Spinal cord (tissue), 10 donors: Measurements from ENCODE around the gene LHFPL3. TPM values are rescaled to one million over a fixed set of nuclear protein-coding genes. Genes with fewer than 3 reads are reported as not detected.
A peak's percentile ranks its signal among the peaks of the same experiment; 100 is the strongest.

Experiments
- DNase-seq, 6 donors: peaks; one replicate each; pipeline versions ENCODE4 v3.0.0 to v3.0.0-alpha.2; 2013 to 2015; ENCODE audit warnings: low spot score in 6 of 6, low read depth in 4 of 6
- H3K27ac ChIP-seq: one replicate; pipeline ENCODE4 v1.5.1; 2013; ENCODE audit warnings: low read depth, low read length, control low read depth
- H3K27me3 ChIP-seq: one replicate; pipeline ENCODE4 v1.6.1; 2013; ENCODE audit warnings: low read length; ENCODE audit not compliant: control insufficient read depth, insufficient read depth
- H3K36me3 ChIP-seq: one replicate; pipeline ENCODE4 v1.6.1; 2013; ENCODE audit warnings: low read length; ENCODE audit not compliant: control insufficient read depth, insufficient read depth
- H3K4me1 ChIP-seq: one replicate; pipeline ENCODE4 v1.6.1; 2013; ENCODE audit warnings: low read length; ENCODE audit not compliant: control insufficient read depth, insufficient read depth
- H3K4me3 ChIP-seq: one replicate; pipeline ENCODE4 v1.5.1; 2013; ENCODE audit warnings: low read depth, low read length, control low read depth
- H3K9me3 ChIP-seq: one replicate; pipeline ENCODE4 v1.6.1; 2013; ENCODE audit warnings: low read length; ENCODE audit not compliant: control insufficient read depth, insufficient read depth
- WGBS: methylation state at CpG from one replicate; pipeline ENCODE4 v1.1.5; 2013; ENCODE audit warnings: missing lambda C conversion rate; ENCODE audit not compliant: insufficient coverage; 5-methylcytosine and 5-hydroxymethylcytosine counted together
- polyA plus RNA-seq, 2 donors: library from polyadenylated mRNA; unstranded; fragments of 120-200 nt; gene quantifications; one replicate each; pipeline ENCODE4 v1.2.1, GENCODE V29; 2013; ENCODE audit not compliant: insufficient read length in 2 of 2
- total RNA-seq, 2 donors: library from RNA; depleted of rRNA in 1 of 2; stranded (reverse); fragments of 120-200 nt in 1 of 2; fragments of >200 nt in 1 of 2; gene quantifications; one replicate each; pipeline versions ENCODE4 v1.2.3 to v1.2.4, GENCODE V29; 2013 to 2014
- donor health status: healthy.

The LHFPL3 gene
- total and polyA plus RNA-seq, 4 donors = 18.8 to 78.7 (median 62.9) TPM

GRCh38 chr7:104317948-104318629 is 10.3 kb upstream of the LHFPL3 start:
- Histone ChIP-seq H3K4me1 (no peaks in the 10 kb centered on the region), H3K4me3 (no peak overlapping the region), H3K27ac (no peak overlapping the region), H3K36me3 (no peaks in the 10 kb centered on the region), H3K27me3 (no peaks in the 10 kb centered on the region), H3K9me3 (peaks cover 9% of the 10 kb centered on the region)
- DNase-seq = peak in 1 of 6 donors; percentile 37
- 24% methylated on average over 3 of the region's 5 CpGs for WGBS

GRCh38 chr7:104327534-104327933 is 869 bp upstream of the LHFPL3 start:
- Histone ChIP-seq H3K9me3 (no peaks in the 10 kb centered on the region), H3K4me3 (no peak overlapping the region), H3K4me1 (peaks cover 18% of the 10 kb centered on the region), H3K27me3 (peaks cover 17% of the 10 kb centered on the region), H3K36me3 (no peaks in the 10 kb centered on the region), H3K27ac (no peak overlapping the region)
- 17% methylated on average over 2 of the region's 7 CpGs for WGBS
- peak in 1 of 6 donors; percentile 13 for DNase-seq

GRCh38 chr7:104327938-104328295 is 486 bp upstream of the LHFPL3 start:
- Histone ChIP-seq H3K36me3 (no peaks in the 10 kb centered on the region), H3K27me3 (peaks cover 17% of the 10 kb centered on the region), H3K27ac (no peak overlapping the region), H3K9me3 (no peaks in the 10 kb centered on the region), H3K4me1 (peaks cover 18% of the 10 kb centered on the region), H3K4me3 (peak overlapping the region; percentile 60)
- WGBS = 8% methylated on average over 13 of the region's 13 CpGs
- DNase-seq = peak in 2 of 6 donors; percentile 21 to 64

GRCh38 chr7:104328970-104329825 is 795 bp downstream of the LHFPL3 start:
- Histone ChIP-seq H3K36me3 (no peaks in the 10 kb centered on the region), H3K27me3 (peaks cover 17% of the 10 kb centered on the region), H3K9me3 (no peaks in the 10 kb centered on the region), H3K4me1 (peaks cover 18% of the 10 kb centered on the region), H3K4me3 (peak overlapping the region; percentile 60), H3K27ac (peak overlapping the region; percentile 22)
- 0% methylated on average over 58 of the region's 59 CpGs for WGBS
- DNase-seq = peak in 2 of 6 donors; percentile 41 to 53

- Histone ChIP-seq H3K4me1 (no peaks in the 10 kb centered on the region), H3K27ac (no peak overlapping the region), H3K36me3 (no peaks in the 10 kb centered on the region), H3K27me3 (no peaks in the 10 kb centered on the region), H3K4me3 (no peak overlapping the region), H3K9me3 (no peaks in the 10 kb centered on the region)
- 0% methylated on average over 1 of the region's 2 CpGs for WGBS
- peak in 2 of 6 donors; percentile 48 to 83 for DNase-seq
Observed at GRCh38 chr7:104341546-104341945, 13.1 kb downstream of the LHFPL3 start.

- DNase-seq = peak in 1 of 6 donors; percentile 54
- no peaks in the 10 kb centered on the region for H3K36me3 ChIP-seq
- 80% methylated on average over 1 of the region's 6 CpGs for WGBS
- no peaks in the 10 kb centered on the region for H3K4me1 ChIP-seq
- H3K9me3 ChIP-seq = no peaks in the 10 kb centered on the region
- H3K27ac ChIP-seq = no peak overlapping the region
- no peak overlapping the region for H3K4me3 ChIP-seq
- no peaks in the 10 kb centered on the region for H3K27me3 ChIP-seq
Observed at GRCh38 chr7:104352736-104353135, 24.3 kb downstream of the LHFPL3 start.

GRCh38 chr7:104357166-104357565 is 28.8 kb downstream of the LHFPL3 start:
- Histone ChIP-seq H3K36me3 (no peaks in the 10 kb centered on the region), H3K4me1 (no peaks in the 10 kb centered on the region), H3K9me3 (no peaks in the 10 kb centered on the region), H3K4me3 (no peak overlapping the region), H3K27ac (no peak overlapping the region), H3K27me3 (no peaks in the 10 kb centered on the region)
- DNase-seq = no peak
- WGBS = 85% methylated on average over 2 of the region's 4 CpGs

GRCh38 chr7:104358446-104359132 is 30.2 kb downstream of the LHFPL3 start:
- no peaks in the 10 kb centered on the region for H3K4me1 ChIP-seq
- no peak overlapping the region for H3K4me3 ChIP-seq
- no peaks in the 10 kb centered on the region for H3K27me3 ChIP-seq
- H3K27ac ChIP-seq = no peak overlapping the region
- no peaks in the 10 kb centered on the region for H3K36me3 ChIP-seq
- no peaks in the 10 kb centered on the region for H3K9me3 ChIP-seq
- WGBS = 34% methylated on average over 2 of the region's 5 CpGs
- peak in 2 of 6 donors; percentile 18 to 58 for DNase-seq

GRCh38 chr7:104362756-104363155 is 34.4 kb downstream of the LHFPL3 start:
- Histone ChIP-seq H3K36me3 (no peaks in the 10 kb centered on the region), H3K9me3 (no peaks in the 10 kb centered on the region), H3K27me3 (no peaks in the 10 kb centered on the region), H3K4me1 (no peaks in the 10 kb centered on the region), H3K4me3 (no peak overlapping the region), H3K27ac (no peak overlapping the region)
- no CpG with 5 or more reads among the region's 1 CpG for WGBS
- no peak for DNase-seq
